GM19193 (cell line): ENCODE data around the gene PLA2G6.

ENCODE experiments used
- POLR2A ChIP-seq: IDR thresholded peaks from 4 replicates; pipeline ENCODE4 v1.6.1; 2011; ENCODE audit not compliant: insufficient read depth, insufficient read length; ENCODE audit errors: extremely low read depth

The PLA2G6 gene

GRCh38 chr22:38137876-38138687 is 43.5 kb downstream of the PLA2G6 start:
- no peak for TF ChIP-seq POLR2A

- no peak for TF ChIP-seq POLR2A
These were observed 45.0 kb downstream of the PLA2G6 start for GRCh38 chr22:38136607-38137006.

GRCh38 chr22:38135133-38135706 is 46.4 kb downstream of the PLA2G6 start:
- TF ChIP-seq POLR2A: no peak

- TF ChIP-seq POLR2A: no peak
These were observed 48.3 kb downstream of the PLA2G6 start for GRCh38 chr22:38133331-38133730.

GRCh38 chr22:38132794-38133193 is 48.8 kb downstream of the PLA2G6 start:
- TF ChIP-seq POLR2A: no peak

- TF ChIP-seq POLR2A: no peak
These were observed 49.5 kb downstream of the PLA2G6 start for GRCh38 chr22:38132136-38132535.

GRCh38 chr22:38131399-38131798 is 50.2 kb downstream of the PLA2G6 start:
- no peak for TF ChIP-seq POLR2A

GRCh38 chr22:38129856-38130255 is 51.8 kb downstream of the PLA2G6 start:
- TF ChIP-seq POLR2A: no peak

- TF ChIP-seq POLR2A: no peak
These were observed 52.6 kb downstream of the PLA2G6 start for GRCh38 chr22:38129021-38129420.

- no peak for TF ChIP-seq POLR2A
These were observed 53.8 kb downstream of the PLA2G6 start for GRCh38 chr22:38127869-38128268.

- no peak for TF ChIP-seq POLR2A
These were observed 54.5 kb downstream of the PLA2G6 start for GRCh38 chr22:38126928-38127668.

- TF ChIP-seq POLR2A: no peak
These were observed 55.9 kb downstream of the PLA2G6 start for GRCh38 chr22:38125751-38126201.

- no peak for TF ChIP-seq POLR2A
These were observed 56.5 kb downstream of the PLA2G6 start for GRCh38 chr22:38125038-38125610.

GRCh38 chr22:38124236-38124974 is 57.2 kb downstream of the PLA2G6 start:
- no peak for TF ChIP-seq POLR2A
